MM.1S (cell line): ENCODE results near the gene POU5F2.

ENCODE experiments used
- DNase-seq: peaks from one replicate; pipeline ENCODE4 v3.0.0-alpha.2; 2015
- H2AFZ ChIP-seq: fragments of 300-600 bp; sonication (generic); 2 replicates; pipeline ENCODE4 v1.6.0; 2016; ENCODE audit warnings: antibody characterized with exemption, low read length
- H3F3A ChIP-seq: fragments of 300-600 bp; sonication (generic); 2 replicates; pipeline ENCODE4 v1.6.1; 2016; ENCODE audit warnings: mild to moderate bottlenecking, antibody characterized with exemption, low read length, moderate library complexity, mixed read lengths; ENCODE audit not compliant: insufficient read depth
- H3K27ac ChIP-seq: fragments of 300-600 bp; sonication (generic); 2 replicates; pipeline ENCODE4 v1.5.1; 2016; ENCODE audit warnings: mild to moderate bottlenecking, low read length
- H3K27me3 ChIP-seq: fragments of 300-600 bp; sonication (generic); replicated peaks from 2 replicates; pipeline ENCODE4 v1.6.0; 2016; ENCODE audit warnings: low read length; ENCODE audit not compliant: insufficient read depth
- H3K36me3 ChIP-seq: fragments of 300-600 bp; sonication (generic); replicated peaks from 2 replicates; pipeline ENCODE4 v1.6.1; 2016; ENCODE audit warnings: mild to moderate bottlenecking, low read length, mixed read lengths; ENCODE audit not compliant: insufficient read depth
- H3K4me1 ChIP-seq: fragments of 300-600 bp; sonication (generic); 2 replicates; pipeline ENCODE4 v1.6.1; 2016; ENCODE audit warnings: low read length, mixed read lengths
- H3K4me2 ChIP-seq: fragments of 300-600 bp; sonication (generic); 2 replicates; pipeline ENCODE4 v1.6.0; 2016; ENCODE audit warnings: low read depth, low read length
- H3K4me3 ChIP-seq: fragments of 300-600 bp; sonication (generic); 2 replicates; pipeline ENCODE4 v1.5.1; 2016; ENCODE audit warnings: low read length, mixed read lengths
- H3K79me2 ChIP-seq: fragments of 300-600 bp; sonication (generic); 2 replicates; pipeline ENCODE4 v1.6.1; 2016; ENCODE audit warnings: mixed run types, low read length, mixed read lengths
- H3K9ac ChIP-seq: fragments of 300-600 bp; sonication (generic); 2 replicates; pipeline ENCODE4 v1.6.1; 2016; ENCODE audit warnings: low read length, mixed read lengths
- H3K9me2 ChIP-seq: fragments of 300-600 bp; sonication (generic); replicated peaks from 2 replicates; pipeline ENCODE4 v1.6.1; 2016; ENCODE audit warnings: mild to moderate bottlenecking, low read length, mixed read lengths; ENCODE audit not compliant: insufficient read depth
- H3K9me3 ChIP-seq: fragments of 300-600 bp; sonication (generic); replicated peaks from 2 replicates; pipeline ENCODE4 v1.6.1; 2016; ENCODE audit warnings: mild to moderate bottlenecking, low read length, mixed read lengths; ENCODE audit not compliant: insufficient read depth
- H4K20me1 ChIP-seq: fragments of 300-600 bp; sonication (generic); 2 replicates; pipeline ENCODE4 v1.6.1; 2016; ENCODE audit warnings: mild to moderate bottlenecking, low read length, moderate library complexity, mixed read lengths; ENCODE audit not compliant: insufficient read depth
- EZH2 ChIP-seq: fragments of 300-600 bp; sonication (generic); optimal IDR thresholded peaks from 2 replicates; pipeline ENCODE3; 2017; ENCODE audit warnings: low read depth, mild to moderate bottlenecking, antibody characterized with exemption, low read length, mixed read lengths
- EZH2phosphoT487 ChIP-seq: fragments of 300-600 bp; sonication (generic); IDR thresholded peaks from 2 replicates; pipeline ENCODE4 v1.6.1; 2018; ENCODE audit warnings: antibody characterized with exemption, low read length
- TF ChIP-seq, protein P1 (sequence below): fragments of 300-600 bp; sonication (generic); IDR thresholded peaks from 2 replicates; pipeline ENCODE4 v1.5.1; 2016; ENCODE audit warnings: antibody characterized with exemption, low read length, mixed read lengths

The POU5F2 gene

DNA sequence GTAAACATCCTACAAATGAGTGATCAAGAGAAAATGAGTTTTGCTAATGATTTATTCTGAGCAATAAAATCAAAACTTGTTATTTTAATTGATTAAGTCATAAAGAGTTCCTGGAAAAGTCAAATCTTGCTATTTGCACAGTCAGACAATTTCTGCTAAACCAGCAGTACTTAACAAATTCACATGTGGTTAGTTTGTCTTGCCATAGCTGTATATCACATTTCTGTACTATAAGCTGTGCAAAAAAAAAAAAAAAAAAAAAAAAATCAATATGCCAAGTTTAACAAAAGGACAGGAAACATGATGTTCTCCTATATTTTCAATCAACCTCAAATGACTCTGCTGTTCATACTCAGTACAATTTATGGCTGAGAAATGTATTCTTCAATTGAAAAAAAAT lies 24.9 kb downstream of the POU5F2 start:
- Histone ChIP-seq H3K4me2 (no peak overlapping the region), H3K4me1 (no peaks in the 10 kb centered on the region), H3K36me3 (no peaks in the 10 kb centered on the region), H2AFZ (no peak overlapping the region), H3F3A (no peaks in the 10 kb centered on the region), H4K20me1 (no peaks in the 10 kb centered on the region), H3K9ac (no peak overlapping the region), H3K9me3 (no peaks in the 10 kb centered on the region), H3K4me3 (no peak overlapping the region), H3K27me3 (no peaks in the 10 kb centered on the region), H3K9me2 (no peaks in the 10 kb centered on the region), H3K79me2 (no peaks in the 10 kb centered on the region), H3K27ac (no peak overlapping the region)
- no peak for DNase-seq
- TF ChIP-seq, protein P1, sequence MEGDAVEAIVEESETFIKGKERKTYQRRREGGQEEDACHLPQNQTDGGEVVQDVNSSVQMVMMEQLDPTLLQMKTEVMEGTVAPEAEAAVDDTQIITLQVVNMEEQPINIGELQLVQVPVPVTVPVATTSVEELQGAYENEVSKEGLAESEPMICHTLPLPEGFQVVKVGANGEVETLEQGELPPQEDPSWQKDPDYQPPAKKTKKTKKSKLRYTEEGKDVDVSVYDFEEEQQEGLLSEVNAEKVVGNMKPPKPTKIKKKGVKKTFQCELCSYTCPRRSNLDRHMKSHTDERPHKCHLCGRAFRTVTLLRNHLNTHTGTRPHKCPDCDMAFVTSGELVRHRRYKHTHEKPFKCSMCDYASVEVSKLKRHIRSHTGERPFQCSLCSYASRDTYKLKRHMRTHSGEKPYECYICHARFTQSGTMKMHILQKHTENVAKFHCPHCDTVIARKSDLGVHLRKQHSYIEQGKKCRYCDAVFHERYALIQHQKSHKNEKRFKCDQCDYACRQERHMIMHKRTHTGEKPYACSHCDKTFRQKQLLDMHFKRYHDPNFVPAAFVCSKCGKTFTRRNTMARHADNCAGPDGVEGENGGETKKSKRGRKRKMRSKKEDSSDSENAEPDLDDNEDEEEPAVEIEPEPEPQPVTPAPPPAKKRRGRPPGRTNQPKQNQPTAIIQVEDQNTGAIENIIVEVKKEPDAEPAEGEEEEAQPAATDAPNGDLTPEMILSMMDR = no peak
- TF ChIP-seq EZH2 (no peak), EZH2phosphoT487 (no peak)

DNA sequence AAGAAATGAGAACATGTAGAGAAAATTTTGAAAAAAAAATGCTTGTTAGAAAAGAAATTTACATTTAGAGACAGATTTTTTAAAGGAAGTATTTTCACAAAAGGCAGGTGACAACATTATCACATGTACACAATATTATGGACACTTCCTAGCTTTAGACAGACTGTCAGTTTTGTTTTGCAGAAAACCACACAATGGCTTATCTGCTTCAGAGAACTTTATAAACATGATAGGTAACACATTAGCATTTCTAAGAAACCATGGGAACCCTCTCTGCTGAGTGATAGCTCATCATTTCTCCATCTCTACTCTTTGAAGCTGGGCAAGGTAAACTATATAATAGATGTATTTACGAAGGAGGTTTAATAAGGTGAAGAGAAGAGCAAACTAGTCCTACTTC lies 25.6 kb downstream of the POU5F2 start:
- Histone ChIP-seq H3K4me2 (no peak overlapping the region), H3K36me3 (no peaks in the 10 kb centered on the region), H3K27ac (no peak overlapping the region), H3K9me3 (no peaks in the 10 kb centered on the region), H3K4me1 (no peaks in the 10 kb centered on the region), H2AFZ (no peak overlapping the region), H3K79me2 (no peaks in the 10 kb centered on the region), H3K4me3 (no peak overlapping the region), H3K9ac (no peak overlapping the region), H3K9me2 (no peaks in the 10 kb centered on the region), H3F3A (no peaks in the 10 kb centered on the region), H3K27me3 (no peaks in the 10 kb centered on the region), H4K20me1 (no peaks in the 10 kb centered on the region)
- TF ChIP-seq, protein P1 = no peak
- TF ChIP-seq EZH2 (no peak), EZH2phosphoT487 (no peak)
- no peak for DNase-seq

- Histone ChIP-seq H3F3A (no peaks in the 10 kb centered on the region), H3K9me2 (no peaks in the 10 kb centered on the region), H3K9me3 (no peaks in the 10 kb centered on the region), H3K27me3 (no peaks in the 10 kb centered on the region), H3K79me2 (no peaks in the 10 kb centered on the region), H3K9ac (no peak overlapping the region), H3K36me3 (no peaks in the 10 kb centered on the region), H2AFZ (no peak overlapping the region), H3K4me1 (no peaks in the 10 kb centered on the region), H3K4me3 (no peak overlapping the region), H3K4me2 (no peak overlapping the region), H3K27ac (no peak overlapping the region), H4K20me1 (no peaks in the 10 kb centered on the region)
- DNase-seq = no peak
- TF ChIP-seq EZH2phosphoT487 = no peak
- no peak for TF ChIP-seq EZH2
- TF ChIP-seq, protein P1 = no peak
Measured at GRCh38 chr5:93715327-93715726, 26.1 kb downstream of the POU5F2 start.
